Ammon's horn (tissue), 1 donor: Measurements from ENCODE around the gene LCE1A.

Experiments
- DNase-seq: peaks from one replicate; pipeline ENCODE4 v3.0.0-alpha.2; 2016; ENCODE audit warnings: low spot score

The LCE1A gene

GRCh38 chr1:152870831-152871730 lies 43.8 kb downstream of the LCE1A start:
- DNase-seq = peak; percentile 24

DNA sequence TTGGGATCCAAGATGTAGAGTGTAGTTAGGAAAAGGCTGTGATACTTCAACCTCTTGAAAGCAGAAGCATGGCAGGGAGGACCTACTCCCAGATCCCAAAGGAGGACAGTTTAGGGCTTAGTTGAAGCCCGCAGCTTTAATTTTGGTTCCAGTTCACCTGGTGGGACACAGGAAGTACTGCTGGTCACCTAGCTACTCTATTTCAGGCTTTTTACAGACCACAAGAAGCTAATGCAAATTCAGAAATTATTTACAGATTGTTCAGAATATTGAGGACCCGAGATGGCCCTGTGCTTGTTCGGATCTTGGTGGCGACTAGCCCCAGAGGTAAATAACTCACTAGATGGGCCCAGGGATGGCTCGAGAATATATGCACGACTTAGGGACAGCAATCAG lies 44.5 kb downstream of the LCE1A start:
- no peak for DNase-seq

- DNase-seq = no peak
These were observed 46.2 kb downstream of the LCE1A start for GRCh38 chr1:152873495-152873894.

- DNase-seq = no peak
These were observed 49.6 kb downstream of the LCE1A start for GRCh38 chr1:152876827-152877226.
